GM23338 (cell line): ENCODE data around the gene PLA2G5. TPM values are rescaled to one million over a fixed set of nuclear protein-coding genes. Genes with fewer than 3 reads are reported as not detected.

Experiments used
- ATAC-seq: fragments of 200-7000 bp; cut with Tn5 transposase; 3 replicates; pipeline ENCODE4 v1.9.1; 2020
- DNase-seq: peaks from one replicate; pipeline ENCODE4 v3.0.0-alpha.2; 2015; ENCODE audit warnings: low spot score
- H2AFZ ChIP-seq: fragments of 200-600 bp; sonication (generic); 2 replicates; pipeline ENCODE4 v1.8.0; 2016; ENCODE audit warnings: antibody characterized with exemption, mild to moderate bottlenecking, moderate library complexity
- H3F3A ChIP-seq: fragments of 200-600 bp; sonication (generic); replicated peaks from 2 replicates; pipeline ENCODE4 v1.8.0; 2017; ENCODE audit warnings: antibody characterized with exemption, mixed run types, low read depth
- H3K27ac ChIP-seq: fragments of 200-600 bp; sonication (generic); 2 replicates; pipeline ENCODE4 v1.6.1; 2016; ENCODE audit warnings: low read depth
- H3K27me3 ChIP-seq: fragments of 200-600 bp; sonication (generic); 2 replicates; pipeline ENCODE4 v1.8.0; 2016; ENCODE audit warnings: mild to moderate bottlenecking, mixed run types, moderate library complexity; ENCODE audit not compliant: insufficient read depth
- H3K36me3 ChIP-seq: fragments of 200-600 bp; sonication (generic); 2 replicates; pipeline ENCODE4 v1.8.0; 2016; ENCODE audit warnings: mild to moderate bottlenecking; ENCODE audit not compliant: insufficient read depth
- H3K4me1 ChIP-seq: fragments of 200-600 bp; sonication (generic); 2 replicates; pipeline ENCODE4 v1.8.0; 2016; ENCODE audit warnings: mild to moderate bottlenecking, moderate library complexity; ENCODE audit not compliant: insufficient read depth
- H3K4me2 ChIP-seq: fragments of 200-600 bp; sonication (generic); 2 replicates; pipeline ENCODE4 v1.7.1; 2017; ENCODE audit warnings: mixed run types
- H3K4me3 ChIP-seq: fragments of 200-600 bp; sonication (generic); 2 replicates; pipeline ENCODE4 v1.6.1; 2016; ENCODE audit warnings: mixed run types
- H3K79me2 ChIP-seq: fragments of 200-600 bp; sonication (generic); replicated peaks from 2 replicates; pipeline ENCODE4 v1.8.0; 2017; ENCODE audit warnings: mild to moderate bottlenecking; ENCODE audit not compliant: insufficient read depth
- H3K9me2 ChIP-seq: fragments of 200-600 bp; sonication (generic); 2 replicates; pipeline ENCODE4 v1.8.0; 2017; ENCODE audit not compliant: insufficient read depth
- H4K20me1 ChIP-seq: fragments of 200-600 bp; sonication (generic); replicated peaks from 2 replicates; pipeline ENCODE4 v1.8.0; 2017; ENCODE audit warnings: mild to moderate bottlenecking; ENCODE audit not compliant: insufficient read depth
- H3K27ac Mint-ChIP-seq: 2 replicates; pipeline ENCODE4 v1.8.0; 2020; ENCODE audit warnings: inconsistent platforms, mild to moderate bottlenecking, moderate library complexity, mixed read lengths
- H3K27me3 Mint-ChIP-seq: 3 replicates; pipeline ENCODE4 v1.8.0; 2022; ENCODE audit warnings: low read depth, mild to moderate bottlenecking, moderate library complexity, mixed read lengths, inconsistent platforms; ENCODE audit not compliant: insufficient read depth, poor library complexity
- H3K36me3 Mint-ChIP-seq: 3 replicates; pipeline ENCODE4 v1.8.0; 2021; ENCODE audit warnings: low read depth, mild to moderate bottlenecking, inconsistent platforms, moderate library complexity, mixed read lengths
- H3K4me1 Mint-ChIP-seq: 3 replicates; pipeline ENCODE4 v1.8.0; 2020; ENCODE audit warnings: mild to moderate bottlenecking, inconsistent platforms, mixed read lengths
- H3K4me3 Mint-ChIP-seq: 3 replicates; pipeline ENCODE4 v1.8.0; 2021; ENCODE audit warnings: moderate library complexity, mild to moderate bottlenecking, inconsistent platforms, mixed read lengths
- H3K9me3 Mint-ChIP-seq: 3 replicates; pipeline ENCODE4 v1.8.0; 2020; ENCODE audit warnings: moderate library complexity, mild to moderate bottlenecking, inconsistent platforms, mixed read lengths
- CREB1 ChIP-seq: fragments of 250-450 bp; sonication (Bioruptor Pico); IDR thresholded peaks from 2 replicates; pipeline ENCODE4 v1.5.0; 2020; ENCODE audit warnings: low read depth, mild to moderate bottlenecking, moderate library complexity
- CTCF ChIP-seq, 2 experiments: fragments of 200-600 bp in 1 of 2; sonication (generic) in 1 of 2; conservative IDR thresholded peaks; 2 replicates each; pipeline versions ENCODE4 v1.5.1 to v1.6.1; 2016 to 2017; ENCODE audit warnings: antibody characterized with exemption in 2 of 2, low read depth in 2 of 2, mild to moderate bottlenecking in 2 of 2, moderate library complexity in 1 of 2
- ETS1 ChIP-seq: IDR thresholded peaks from 2 replicates; pipeline ENCODE4 v1.6.1; 2016; ENCODE audit warnings: antibody characterized with exemption
- EZH2 ChIP-seq: fragments of 200-600 bp; sonication (generic); IDR thresholded peaks from one replicate; pipeline ENCODE4 v1.8.0; 2017; ENCODE audit warnings: antibody characterized with exemption, mild to moderate bottlenecking, low read depth; ENCODE audit not compliant: unreplicated experiment
- EZH2phosphoT487 ChIP-seq: fragments of 200-600 bp; sonication (generic); IDR thresholded peaks from one replicate; pipeline ENCODE4 v1.8.1; 2018; ENCODE audit warnings: antibody characterized with exemption; ENCODE audit not compliant: unreplicated experiment
- JUNB ChIP-seq: IDR thresholded peaks from one replicate; pipeline ENCODE4 v1.6.1; 2016; ENCODE audit warnings: antibody characterized with exemption; ENCODE audit not compliant: unreplicated experiment
- NANOG ChIP-seq: IDR thresholded peaks from 2 replicates; pipeline ENCODE4 v1.6.1; 2016; ENCODE audit warnings: antibody characterized with exemption, borderline replicate concordance
- POLR2AphosphoS5 ChIP-seq: IDR thresholded peaks from 2 replicates; pipeline ENCODE4 v1.6.1; 2016; ENCODE audit warnings: antibody characterized with exemption, low read depth
- REST ChIP-seq: IDR thresholded peaks from one replicate; pipeline ENCODE4 v1.6.1; 2018; ENCODE audit warnings: antibody characterized with exemption; ENCODE audit not compliant: unreplicated experiment
- STAT1 ChIP-seq: IDR thresholded peaks from one replicate; pipeline ENCODE4 v1.6.1; 2016; ENCODE audit warnings: antibody characterized with exemption; ENCODE audit not compliant: unreplicated experiment
- ZNF114 ChIP-seq: fragments of 250-450 bp; sonication (Bioruptor Pico); IDR thresholded peaks from 2 replicates; pipeline ENCODE4 v1.5.0; 2020; ENCODE audit warnings: mild to moderate bottlenecking, moderate library complexity
- ZNF331 ChIP-seq: fragments of 250-450 bp; sonication (Bioruptor Pico); IDR thresholded peaks from 2 replicates; pipeline ENCODE4 v1.5.0; 2020; ENCODE audit warnings: low read depth, mild to moderate bottlenecking, moderate library complexity
- ZNF462 ChIP-seq: fragments of 250-450 bp; sonication (Bioruptor Pico); IDR thresholded peaks from 2 replicates; pipeline ENCODE4 v1.5.0; 2020; ENCODE audit warnings: mild to moderate bottlenecking, moderate library complexity
- polyA plus RNA-seq: library from polyadenylated mRNA; unstranded; fragments of >200 nt; fragmentation: Nextera tagmentation; extraction: Ambion mirVana; gene quantifications from 2 replicates; pipeline ENCODE4 v1.2.1, GENCODE V29; 2016
- total RNA-seq: library from RNA; depleted of rRNA; stranded (reverse); fragments of >200 nt; shearing (Covaris generic); gene quantifications from 2 replicates; pipeline ENCODE4 v1.2.3, GENCODE V29; 2014

Gene PLA2G5
- total and polyA plus RNA-seq, 2 experiments from 2014 or later = not detected

- H3K4me1 Mint-ChIP-seq = peaks cover 4% of the 10 kb centered on the region
- H3K4me3 Mint-ChIP-seq = no peak overlapping the region
- H3K9me2 ChIP-seq = no peaks in the 10 kb centered on the region
- H3K9me3 Mint-ChIP-seq = no peaks in the 10 kb centered on the region
- H3K36me3 Mint-ChIP-seq = no peaks in the 10 kb centered on the region
- H3K4me3 ChIP-seq = no peak overlapping the region
- no peaks in the 10 kb centered on the region for H4K20me1 ChIP-seq
- DNase-seq = no peak
- H3F3A ChIP-seq = no peaks in the 10 kb centered on the region
- ATAC-seq = no peak
- H3K27ac Mint-ChIP-seq = no peak overlapping the region
- no peaks in the 10 kb centered on the region for H3K27me3 ChIP-seq
- no peak overlapping the region for H3K4me2 ChIP-seq
- H3K27ac ChIP-seq = no peak overlapping the region
- no peak overlapping the region for H2AFZ ChIP-seq
- H3K27me3 Mint-ChIP-seq = peaks cover 4% of the 10 kb centered on the region
- no peaks in the 10 kb centered on the region for H3K79me2 ChIP-seq
- H3K4me1 ChIP-seq = no peaks in the 10 kb centered on the region
- no peak for TF ChIP-seq NANOG
- TF ChIP-seq JUNB = no peak
- TF ChIP-seq EZH2 = no peak
- no peak for TF ChIP-seq ETS1
- no peak for TF ChIP-seq ZNF331 (CRISPR knock-in tag)
- TF ChIP-seq EZH2phosphoT487 = no peak
- no peak for TF ChIP-seq POLR2AphosphoS5
- TF ChIP-seq REST = no peak
- no peak for TF ChIP-seq CTCF (conservative IDR thresholded peaks at IDR 0.05; ENCODE audit: low read depth in 2 of 2)
- no peak for TF ChIP-seq ZNF114
- no peak for TF ChIP-seq ZNF462 (CRISPR knock-in tag)
- TF ChIP-seq STAT1 = no peak
- TF ChIP-seq CREB1 (CRISPR knock-in tag) = no peak
- H3K36me3 ChIP-seq = no peaks in the 10 kb centered on the region
Observed at GRCh38 chr1:20117236-20117635, 47.2 kb downstream of the PLA2G5 start.
